RWPE2 (cell line): Measurements from ENCODE around the gene KCTD7.
"Not testable (repeated sequence)": the region's sequence is repeated elsewhere in the genome, so short reads cannot be mapped to it uniquely, and the experiment has no call there.

Experiments used
- ATAC-seq: fragments of 200-7000 bp; cut with Tn5 transposase; 3 replicates; pipeline ENCODE4 v1.9.1; 2021; ENCODE audit warnings: low read depth
- DNase-seq: peaks from one replicate; pipeline ENCODE4 v3.0.0-alpha.2; 2020; ENCODE audit warnings: low spot score
- H3K27ac ChIP-seq: fragments of 450-650 bp; 2 replicates; pipeline ENCODE4 v1.5.1; 2017; ENCODE audit warnings: mild to moderate bottlenecking; ENCODE audit not compliant: poor library complexity, severe bottlenecking
- H3K27me3 ChIP-seq: fragments of 250-450 bp; sonication (Bioruptor Pico); 2 replicates; pipeline ENCODE4 v1.5.1; 2021; ENCODE audit warnings: mild to moderate bottlenecking, moderate library complexity; ENCODE audit not compliant: insufficient read depth, poor library complexity, severe bottlenecking
- H3K36me3 ChIP-seq: fragments of 250-450 bp; sonication (Bioruptor Pico); 2 replicates; pipeline ENCODE4 v1.5.1; 2020; ENCODE audit warnings: low read depth, mild to moderate bottlenecking, moderate library complexity
- H3K4me1 ChIP-seq: fragments of 250-450 bp; sonication (Bioruptor Pico); 2 replicates; pipeline ENCODE4 v1.5.1; 2021; ENCODE audit warnings: mild to moderate bottlenecking, moderate library complexity; ENCODE audit not compliant: insufficient read depth, poor library complexity, severe bottlenecking
- H3K4me3 ChIP-seq: fragments of 250-450 bp; sonication (Bioruptor Pico); 2 replicates; pipeline ENCODE4 v1.5.1; 2021; ENCODE audit warnings: mild to moderate bottlenecking, moderate library complexity; ENCODE audit not compliant: severe bottlenecking
- H3K9me3 ChIP-seq: fragments of 250-450 bp; sonication (Bioruptor Pico); 2 replicates; pipeline ENCODE4 v1.5.1; 2021; ENCODE audit warnings: mild to moderate bottlenecking, moderate library complexity; ENCODE audit not compliant: severe bottlenecking
- TF ChIP-seq, protein P1 (sequence below): fragments of 450-650 bp; IDR thresholded peaks from one replicate; pipeline ENCODE4 v1.5.1; 2017; ENCODE audit warnings: mild to moderate bottlenecking, moderate library complexity; ENCODE audit not compliant: poor library complexity, severe bottlenecking

The KCTD7 gene

DNA sequence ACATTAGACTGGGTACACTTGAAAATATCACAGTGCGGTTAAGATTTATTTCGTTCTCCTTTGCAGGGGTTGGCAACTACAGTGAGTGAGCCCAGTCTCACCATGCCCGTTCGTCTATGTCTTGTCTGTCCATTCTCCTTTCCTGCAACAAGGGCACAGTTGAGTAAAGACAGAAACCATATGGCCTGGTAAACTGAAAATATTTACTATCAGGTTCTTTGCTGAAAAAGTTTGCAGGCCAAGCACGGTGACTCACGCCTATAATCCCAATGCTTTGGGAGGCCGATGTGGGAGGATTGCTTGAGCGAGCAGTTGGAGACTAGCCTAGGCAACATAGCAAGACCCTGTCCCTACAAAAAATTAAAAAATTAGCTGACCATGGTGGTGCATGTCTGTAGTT lies 11.4 kb upstream of the KCTD7 start:
- ATAC-seq: no peak
- TF ChIP-seq, protein P1, sequence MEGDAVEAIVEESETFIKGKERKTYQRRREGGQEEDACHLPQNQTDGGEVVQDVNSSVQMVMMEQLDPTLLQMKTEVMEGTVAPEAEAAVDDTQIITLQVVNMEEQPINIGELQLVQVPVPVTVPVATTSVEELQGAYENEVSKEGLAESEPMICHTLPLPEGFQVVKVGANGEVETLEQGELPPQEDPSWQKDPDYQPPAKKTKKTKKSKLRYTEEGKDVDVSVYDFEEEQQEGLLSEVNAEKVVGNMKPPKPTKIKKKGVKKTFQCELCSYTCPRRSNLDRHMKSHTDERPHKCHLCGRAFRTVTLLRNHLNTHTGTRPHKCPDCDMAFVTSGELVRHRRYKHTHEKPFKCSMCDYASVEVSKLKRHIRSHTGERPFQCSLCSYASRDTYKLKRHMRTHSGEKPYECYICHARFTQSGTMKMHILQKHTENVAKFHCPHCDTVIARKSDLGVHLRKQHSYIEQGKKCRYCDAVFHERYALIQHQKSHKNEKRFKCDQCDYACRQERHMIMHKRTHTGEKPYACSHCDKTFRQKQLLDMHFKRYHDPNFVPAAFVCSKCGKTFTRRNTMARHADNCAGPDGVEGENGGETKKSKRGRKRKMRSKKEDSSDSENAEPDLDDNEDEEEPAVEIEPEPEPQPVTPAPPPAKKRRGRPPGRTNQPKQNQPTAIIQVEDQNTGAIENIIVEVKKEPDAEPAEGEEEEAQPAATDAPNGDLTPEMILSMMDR: no peak
- Histone ChIP-seq H3K4me1 (no peaks in the 10 kb centered on the region), H3K27ac (no peak overlapping the region), H3K9me3 (no peaks in the 10 kb centered on the region), H3K4me3 (no peak overlapping the region), H3K36me3 (no peaks in the 10 kb centered on the region), H3K27me3 (no peaks in the 10 kb centered on the region)
- DNase-seq: no peak

DNA sequence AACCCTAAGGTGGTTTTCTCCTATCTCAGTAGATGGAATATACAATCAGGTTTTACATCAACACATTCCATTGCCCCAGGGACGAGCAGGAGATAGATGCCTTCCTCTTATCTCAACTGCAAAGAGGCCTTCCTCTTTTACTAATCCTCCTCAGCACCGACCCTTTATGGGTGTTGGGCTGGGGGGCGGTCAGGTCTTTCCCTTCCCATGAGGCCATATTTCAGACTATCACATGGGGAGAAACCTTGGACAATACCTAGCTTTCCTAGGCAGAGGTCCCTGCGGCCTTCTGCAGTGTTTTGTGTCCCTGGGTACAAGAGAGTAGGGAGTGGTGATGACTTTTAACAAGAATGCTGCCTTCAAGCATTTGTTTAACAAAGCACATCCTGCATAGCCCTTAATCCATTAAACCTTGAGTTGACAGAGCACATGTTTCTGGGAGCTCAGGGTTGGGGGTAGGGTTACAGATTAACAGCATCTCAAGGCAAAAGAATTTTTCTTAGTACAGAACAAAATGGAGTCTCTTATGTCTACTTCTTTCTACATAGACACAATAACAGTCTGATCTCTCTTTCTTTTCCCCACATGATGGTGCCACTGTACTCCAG lies 9.2 kb upstream of the KCTD7 start:
- ATAC-seq, H3K9me3 ChIP-seq, H3K36me3 ChIP-seq, H3K4me1 ChIP-seq, DNase-seq, H3K27me3 ChIP-seq, H3K4me3 ChIP-seq, H3K27ac ChIP-seq: not testable (repeated sequence)

DNA sequence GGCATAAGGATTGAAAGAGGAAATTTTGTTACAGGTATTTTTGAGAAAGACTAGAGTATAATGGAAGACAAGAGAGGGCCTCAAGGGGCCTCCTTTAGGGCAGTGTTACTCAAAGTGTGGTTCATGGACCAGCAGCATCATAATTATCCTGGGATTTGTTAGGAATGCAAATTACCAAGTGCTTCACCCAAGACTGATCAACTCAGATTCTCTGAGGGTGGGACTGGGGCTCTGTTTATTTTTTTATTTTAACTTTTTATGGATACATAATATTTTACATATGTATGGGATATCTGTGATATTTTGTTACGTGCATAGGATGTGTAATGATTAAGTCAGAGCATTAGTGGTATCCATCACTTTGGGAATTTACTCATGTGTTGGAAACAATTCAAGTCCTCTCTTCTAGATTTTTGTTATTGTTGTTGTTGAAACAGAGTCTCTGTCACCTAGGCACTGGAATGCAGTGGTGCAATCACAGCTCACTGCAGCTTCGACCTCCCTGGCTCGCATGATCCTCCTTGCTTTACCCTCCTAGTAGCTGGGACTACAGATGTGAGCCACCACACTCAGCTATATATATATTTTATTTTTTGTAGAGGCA lies 2.2 kb upstream of the KCTD7 start:
- ATAC-seq: no peak

DNA sequence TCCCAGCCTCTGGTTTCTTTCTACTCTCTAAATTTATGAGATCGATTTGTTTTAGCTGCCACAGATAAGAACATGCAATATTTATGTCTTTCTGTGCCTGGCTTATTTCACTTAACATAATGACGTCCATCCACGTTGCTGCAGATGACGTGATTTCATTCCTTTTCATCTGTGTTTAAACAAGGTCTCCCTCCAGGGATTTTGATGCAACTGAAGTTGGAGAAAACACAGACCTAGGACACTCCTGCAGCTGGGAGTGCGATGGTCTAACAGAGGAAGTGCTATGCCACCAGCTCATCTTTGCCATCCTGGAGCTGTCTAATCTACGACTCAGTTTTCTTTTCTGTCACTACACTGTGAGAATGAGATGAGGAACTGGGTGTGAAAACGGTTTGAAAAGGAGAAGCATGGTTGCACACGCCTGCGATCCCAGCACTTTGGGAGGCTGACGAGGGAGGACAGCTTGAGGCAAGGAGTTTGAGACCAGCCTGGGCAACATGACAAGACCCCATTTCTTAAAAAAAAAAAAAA lies 1.5 kb upstream of the KCTD7 start:
- H3K4me3 ChIP-seq: no peak overlapping the region
- DNase-seq: no peak

More for the DNA sequence above, 2.2 kb upstream of the KCTD7 start:
- TF ChIP-seq, protein P1: no peak
- Histone ChIP-seq H3K36me3 (no peaks in the 10 kb centered on the region), H3K27ac (no peak overlapping the region), H3K4me3 (no peak overlapping the region), H3K4me1 (no peaks in the 10 kb centered on the region), H3K27me3 (no peaks in the 10 kb centered on the region), H3K9me3 (no peaks in the 10 kb centered on the region)
- DNase-seq: no peak

DNA sequence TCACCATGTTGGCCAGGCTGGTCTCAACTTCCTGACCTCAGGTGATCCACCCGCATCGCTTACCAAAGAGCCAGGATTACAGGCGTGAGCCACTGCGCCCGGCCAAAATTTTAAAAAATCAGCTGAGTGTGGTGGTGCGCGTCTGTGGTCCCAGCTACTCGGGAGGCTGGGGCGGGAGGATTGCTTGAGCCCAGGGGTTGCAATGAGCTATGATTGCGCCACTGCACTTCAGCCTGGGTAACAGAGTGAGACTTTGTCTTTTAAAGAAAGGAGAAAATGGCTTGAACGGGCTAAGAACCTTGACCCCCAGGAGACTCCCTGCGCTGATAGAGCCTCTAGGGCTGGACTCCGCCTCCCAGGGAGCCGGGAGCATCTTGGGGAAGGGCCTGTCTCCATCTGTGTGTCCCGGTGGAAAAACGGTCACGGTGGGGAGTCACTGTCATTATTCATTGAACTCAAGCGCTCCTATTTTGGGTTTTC lies 760 bp upstream of the KCTD7 start:
- peak; percentile 8 for ATAC-seq
- peak overlapping the region; percentile 74 for H3K27ac ChIP-seq
- TF ChIP-seq, protein P1: no peak
- H3K4me1 ChIP-seq: no peaks in the 10 kb centered on the region
- no peaks in the 10 kb centered on the region for H3K9me3 ChIP-seq
- DNase-seq: peak; percentile 51
- no peaks in the 10 kb centered on the region for H3K36me3 ChIP-seq
- H3K4me3 ChIP-seq: peak overlapping the region; percentile 59
- no peaks in the 10 kb centered on the region for H3K27me3 ChIP-seq

More for the DNA sequence above, 1.5 kb upstream of the KCTD7 start:
- H3K27ac ChIP-seq: no peak overlapping the region
- no peaks in the 10 kb centered on the region for H3K9me3 ChIP-seq
- TF ChIP-seq, protein P1: no peak
- ATAC-seq: no peak
- H3K4me1 ChIP-seq: no peaks in the 10 kb centered on the region
- H3K27me3 ChIP-seq: no peaks in the 10 kb centered on the region
- H3K36me3 ChIP-seq: no peaks in the 10 kb centered on the region
